HCT116 (cell line): ENCODE measurements around the gene TAS2R13. TPM values are rescaled to one million over a fixed set of nuclear protein-coding genes. Genes with fewer than 3 reads are reported as not detected.

Source experiments
- ATAC-seq: fragments of 200-7000 bp; cut with Tn5 transposase; 2 replicates; pipeline ENCODE4 v1.9.1; 2020; ENCODE audit warnings: mild to moderate bottlenecking, moderate library complexity
- BruUV-seq: library from RNA; stranded (reverse); fragments of 400-500 nt; replicated peaks from 2 replicates; lab custom pipeline; 2021; lab: Mats Ljungman, UMichigan
- CTCF ChIA-PET: fragments of 300-600 bp; sonication (Branson Sonifier 250); formaldehyde crosslinking; loops from one replicate; lab custom pipeline; 2021; ENCODE audit warnings: antibody characterized with exemption; lab: Charles Lee
- POLR2A ChIA-PET: fragments of 300-600, 350-600 bp; sonication (Branson Sonifier 250); formaldehyde crosslinking; loops from one replicate; lab custom pipeline; 2021; ENCODE audit warnings: antibody characterized with exemption; lab: Charles Lee
- RAD21 ChIA-PET, 2 experiments: fragments of 300-600 bp; sonication (Branson Sonifier 250); formaldehyde crosslinking; loops; one replicate each; lab custom pipeline; 2023; ENCODE audit warnings: low total read pairs in 2 of 2; ENCODE audit not compliant: uncharacterized antibody in 2 of 2, unreplicated experiment in 2 of 2, low non-redundant PET in 1 of 2; lab: Charles Lee
- DNase-seq: peaks from one replicate; pipeline ENCODE4 v3.0.0-alpha.2; 2010; ENCODE audit warnings: low read depth, low spot score
- H2AFZ ChIP-seq: fragments of 200-600 bp; shearing (Covaris generic), sonication (generic); 2 replicates; pipeline ENCODE4 v1.6.1; 2017; ENCODE audit warnings: low read depth, mixed run types, mixed read lengths, antibody characterized with exemption, low read length; ENCODE audit not compliant: poor library complexity, severe bottlenecking
- H3K27ac ChIP-seq: 2 replicates; pipeline ENCODE4 v1.5.1; 2012; ENCODE audit warnings: low read depth, low read length
- H3K27me3 ChIP-seq: fragments of 200-600 bp; sonication (generic); 2 replicates; pipeline ENCODE4 v1.6.1; 2016; ENCODE audit warnings: mixed run types, low read length, mixed read lengths; ENCODE audit not compliant: insufficient read depth
- H3K36me3 ChIP-seq, 2 experiments: fragments of 200-500 bp in 1 of 2; fragments of 200-600 bp in 1 of 2; sonication (Bioruptor generic) in 1 of 2; sonication (generic) in 1 of 2; 2 replicates each; pipeline versions ENCODE4 v1.5.1 to v1.6.1; 2014 to 2016; ENCODE audit warnings: low read length in 2 of 2, inconsistent platforms in 1 of 2, mixed read lengths in 1 of 2, mixed run types in 1 of 2; ENCODE audit not compliant: insufficient read depth in 2 of 2, control insufficient read depth in 1 of 2
- H3K4me1 ChIP-seq, 2 experiments: fragments of 200-600 bp in 1 of 2; sonication (generic) in 1 of 2; 2 replicates each; pipeline versions ENCODE4 v1.5.1 to v1.6.1; 2012 to 2017; ENCODE audit warnings: low read length in 2 of 2, inconsistent platforms in 1 of 2, mild to moderate bottlenecking in 1 of 2, mixed read lengths in 1 of 2, mixed run types in 1 of 2, moderate library complexity in 1 of 2; ENCODE audit not compliant: insufficient read depth in 2 of 2, control insufficient read depth in 1 of 2
- H3K4me2 ChIP-seq: fragments of 200-600 bp; sonication (generic); 2 replicates; pipeline ENCODE4 v1.6.1; 2017; ENCODE audit warnings: mixed run types, low read length, mixed read lengths
- H3K4me3 ChIP-seq, 2 experiments: fragments of 200-600 bp in 1 of 2; sonication (generic) in 1 of 2; replicated peaks in 1 of 2; 2 replicates each; pipeline ENCODE4 v1.5.1; 2011 to 2016; ENCODE audit warnings: low read length in 2 of 2, control low read depth in 1 of 2, low read depth in 1 of 2, mild to moderate bottlenecking in 1 of 2, mixed read lengths in 1 of 2, mixed run types in 1 of 2
- H3K79me2 ChIP-seq: fragments of 200-600 bp; sonication (generic); 2 replicates; pipeline ENCODE4 v1.6.1; 2017; ENCODE audit warnings: mild to moderate bottlenecking, mixed run types, low read length, moderate library complexity, mixed read lengths; ENCODE audit not compliant: insufficient read depth
- H3K9ac ChIP-seq: fragments of 200-600 bp; sonication (generic); 2 replicates; pipeline ENCODE4 v1.6.1; 2016; ENCODE audit warnings: low read length, mixed read lengths
- H3K9me2 ChIP-seq: fragments of 200-600 bp; sonication (generic), shearing (Covaris generic); 2 replicates; pipeline ENCODE4 v1.6.1; 2017; ENCODE audit warnings: mixed run types, mild to moderate bottlenecking, moderate library complexity; ENCODE audit not compliant: insufficient read depth
- H3K9me3 ChIP-seq, 2 experiments: fragments of 200-500 bp in 1 of 2; fragments of 200-600 bp in 1 of 2; sonication (Bioruptor generic) in 1 of 2; sonication (generic) in 1 of 2; 2 replicates each; pipeline ENCODE4 v1.6.1; 2014 to 2017; ENCODE audit warnings: low read length in 2 of 2, mixed read lengths in 2 of 2, inconsistent platforms in 1 of 2, low read depth in 1 of 2, mild to moderate bottlenecking in 1 of 2, mixed run types in 1 of 2, moderate library complexity in 1 of 2; ENCODE audit not compliant: control insufficient read depth in 1 of 2, insufficient read depth in 1 of 2
- H4K20me1 ChIP-seq: fragments of 200-600 bp; sonication (generic), shearing (Covaris generic); 2 replicates; pipeline ENCODE4 v1.6.1; 2017; ENCODE audit warnings: mixed run types, mild to moderate bottlenecking, moderate library complexity; ENCODE audit not compliant: insufficient read depth
- ATF3 ChIP-seq: IDR thresholded peaks from 2 replicates; pipeline ENCODE4 v1.6.1; 2012
- CEBPB ChIP-seq: IDR thresholded peaks from 2 replicates; pipeline ENCODE4 v1.6.1; 2012; ENCODE audit warnings: low read depth
- EZH2 ChIP-seq: fragments of 200-600 bp; sonication (generic); IDR thresholded peaks from 2 replicates; pipeline ENCODE4 v1.6.1; 2017; ENCODE audit warnings: antibody characterized with exemption, mixed run types
- EZH2phosphoT487 ChIP-seq: fragments of 200-600 bp; IDR thresholded peaks from 2 replicates; pipeline ENCODE4 v1.6.1; 2018; ENCODE audit warnings: antibody characterized with exemption, borderline replicate concordance
- FOSL1 ChIP-seq: IDR thresholded peaks from 2 replicates; pipeline ENCODE4 v1.6.1; 2012; ENCODE audit warnings: low read depth
- JUND ChIP-seq: IDR thresholded peaks from 2 replicates; pipeline ENCODE4 v1.6.1; 2012
- SIN3A ChIP-seq: IDR thresholded peaks from 2 replicates; pipeline ENCODE4 v1.6.1; 2012; ENCODE audit warnings: low read depth
- SP1 ChIP-seq: IDR thresholded peaks from 2 replicates; pipeline ENCODE4 v1.6.1; 2012; ENCODE audit warnings: low read depth
- YY1 ChIP-seq: IDR thresholded peaks from 2 replicates; pipeline ENCODE4 v1.6.1; 2011; ENCODE audit warnings: low read length, low read depth, moderate library complexity, mild to moderate bottlenecking; ENCODE audit not compliant: insufficient replicate concordance; ENCODE audit errors: extremely low read depth
- ZBTB33 ChIP-seq: IDR thresholded peaks from 2 replicates; pipeline ENCODE4 v1.6.1; 2011; ENCODE audit warnings: mild to moderate bottlenecking, low read length, moderate library complexity; ENCODE audit not compliant: insufficient replicate concordance; ENCODE audit errors: extremely low read depth
- ZNF274 ChIP-seq: fragments of 200-500 bp; sonication (Bioruptor generic); IDR thresholded peaks from 2 replicates; pipeline ENCODE4 v1.6.1; 2014; ENCODE audit warnings: mild to moderate bottlenecking, low read depth, low read length, inconsistent platforms
- intact Hi-C: fragments of 100-400 bp; cut with micrococcal nuclease; formaldehyde crosslinking; loops from 2 replicates; pipeline ENCODE4 v1.10.0; 2022
- total RNA-seq: library from RNA; stranded (reverse); gene quantifications from one replicate; pipeline ENCODE4 v1.2.1, GENCODE V29; 2021; ENCODE audit not compliant: unreplicated experiment
- TF ChIP-seq, protein P1 (sequence below), 3 experiments: fragments of 200-600 bp in 1 of 3; sonication (generic) in 1 of 3; IDR thresholded peaks in 2 of 3; conservative IDR thresholded peaks in 1 of 3; 2 replicates each; pipeline ENCODE4 v1.5.1; 2012 to 2017; ENCODE audit warnings: low read depth in 2 of 3, low read length in 2 of 3, antibody characterized with exemption in 1 of 3, borderline replicate concordance in 1 of 3, control low read depth in 1 of 3, mild to moderate bottlenecking in 1 of 3, mixed read lengths in 1 of 3, mixed run types in 1 of 3, moderate library complexity in 1 of 3; ENCODE audit not compliant: insufficient read depth in 1 of 3

TAS2R13 gene
- total RNA-seq, 1 experiment from 2014 or later: 0.91 TPM

- no peak within 1 kb of the TSS for H2AFZ ChIP-seq
- H3K27ac ChIP-seq: no peak within 1 kb of the TSS
Observed at GRCh38 chr12:10884086-10884725, 25.2 kb downstream of the TAS2R13 start, which contains the start of gene PRH1. PRH1 (minus strand) TSS chr12:10884255; CDS start chr12:10884217, 38 bp downstream.

More at GRCh38 chr12:10884086-10884725, 25.2 kb downstream of the TAS2R13 start, which contains the start of gene PRH1:
- intact Hi-C loops: no loop called here
- no peak within 1 kb of the TSS for H3K4me3 ChIP-seq
- RAD21 ChIA-PET: no interaction called here
- H3K4me1 ChIP-seq: no peaks in the 10 kb centered on the region
- CTCF ChIA-PET: no interaction called here
- H3K4me2 ChIP-seq: no peak within 1 kb of the TSS
- no peaks in the 10 kb centered on the region for H3K79me2 ChIP-seq
- no peaks in the 10 kb centered on the region for H4K20me1 ChIP-seq
- no peaks in the 10 kb centered on the region for H3K9me2 ChIP-seq
- TF ChIP-seq SIN3A (no peak), ATF3 (no peak), ZNF274 (no peak), FOSL1 (no peak), JUND (no peak), ZBTB33 (no peak), CEBPB (no peak), EZH2phosphoT487 (no peak), SP1 (no peak), YY1 (no peak), EZH2 (no peak)
- TF ChIP-seq, protein P1, sequence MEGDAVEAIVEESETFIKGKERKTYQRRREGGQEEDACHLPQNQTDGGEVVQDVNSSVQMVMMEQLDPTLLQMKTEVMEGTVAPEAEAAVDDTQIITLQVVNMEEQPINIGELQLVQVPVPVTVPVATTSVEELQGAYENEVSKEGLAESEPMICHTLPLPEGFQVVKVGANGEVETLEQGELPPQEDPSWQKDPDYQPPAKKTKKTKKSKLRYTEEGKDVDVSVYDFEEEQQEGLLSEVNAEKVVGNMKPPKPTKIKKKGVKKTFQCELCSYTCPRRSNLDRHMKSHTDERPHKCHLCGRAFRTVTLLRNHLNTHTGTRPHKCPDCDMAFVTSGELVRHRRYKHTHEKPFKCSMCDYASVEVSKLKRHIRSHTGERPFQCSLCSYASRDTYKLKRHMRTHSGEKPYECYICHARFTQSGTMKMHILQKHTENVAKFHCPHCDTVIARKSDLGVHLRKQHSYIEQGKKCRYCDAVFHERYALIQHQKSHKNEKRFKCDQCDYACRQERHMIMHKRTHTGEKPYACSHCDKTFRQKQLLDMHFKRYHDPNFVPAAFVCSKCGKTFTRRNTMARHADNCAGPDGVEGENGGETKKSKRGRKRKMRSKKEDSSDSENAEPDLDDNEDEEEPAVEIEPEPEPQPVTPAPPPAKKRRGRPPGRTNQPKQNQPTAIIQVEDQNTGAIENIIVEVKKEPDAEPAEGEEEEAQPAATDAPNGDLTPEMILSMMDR (IDR thresholded peaks at IDR 0.05 in 2 of 3, conservative IDR thresholded peaks at IDR 0.05 in 1 of 3; ENCODE audit: borderline replicate concordance in 1 of 3, insufficient read depth in 1 of 3, low read depth in 2 of 3, low read length in 2 of 3): no peak
- no peaks in the 10 kb centered on the region for H3K36me3 ChIP-seq
- BruUV-seq: no TSS peak
- POLR2A ChIA-PET: no interaction called here
- H3K9ac ChIP-seq: no peak within 1 kb of the TSS
- ATAC-seq (no peak), DNase-seq (no peak)
- no peaks in the 10 kb centered on the region for H3K9me3 ChIP-seq
- H3K27me3 ChIP-seq: no peaks in the 10 kb centered on the region
